Mesodermal cell (in vitro differentiated cells): ENCODE measurements around the gene DRC7.
"Not testable (repeated sequence)": the region's sequence is repeated elsewhere in the genome, so short reads cannot be mapped to it uniquely, and the experiment has no call there.

ENCODE experiments used
- H3K27ac ChIP-seq: 2 replicates; pipeline ENCODE4 v1.7.0; 2013; ENCODE audit warnings: mild to moderate bottlenecking, low read depth, low read length, moderate library complexity; ENCODE audit not compliant: severe bottlenecking
- H3K36me3 ChIP-seq: 2 replicates; pipeline ENCODE4 v1.7.1; 2013; ENCODE audit warnings: mild to moderate bottlenecking, low read length, moderate library complexity; ENCODE audit not compliant: control insufficient read depth, insufficient read depth
- H3K4me1 ChIP-seq: one replicate; pipeline ENCODE4 v1.7.1; 2013; ENCODE audit warnings: mild to moderate bottlenecking, low read length; ENCODE audit not compliant: insufficient read depth, control insufficient read depth, poor library complexity, severe bottlenecking
- H3K4me3 ChIP-seq: 2 replicates; pipeline ENCODE4 v1.7.0; 2013; ENCODE audit warnings: low read length, control low read depth, mild to moderate bottlenecking; ENCODE audit not compliant: insufficient read depth, poor library complexity, severe bottlenecking; ENCODE audit errors: extremely low read depth
- H3K9me3 ChIP-seq: 2 replicates; pipeline ENCODE4 v1.7.1; 2013; ENCODE audit warnings: mild to moderate bottlenecking, low read length, moderate library complexity; ENCODE audit not compliant: control insufficient read depth
- WGBS, 2 experiments: methylation state at CpG; one replicate each; pipeline ENCODE4 v1.1.5; 2013; ENCODE audit warnings: missing lambda C conversion rate in 2 of 2; ENCODE audit not compliant: insufficient coverage in 2 of 2; 5-methylcytosine and 5-hydroxymethylcytosine counted together

The DRC7 gene

DNA sequence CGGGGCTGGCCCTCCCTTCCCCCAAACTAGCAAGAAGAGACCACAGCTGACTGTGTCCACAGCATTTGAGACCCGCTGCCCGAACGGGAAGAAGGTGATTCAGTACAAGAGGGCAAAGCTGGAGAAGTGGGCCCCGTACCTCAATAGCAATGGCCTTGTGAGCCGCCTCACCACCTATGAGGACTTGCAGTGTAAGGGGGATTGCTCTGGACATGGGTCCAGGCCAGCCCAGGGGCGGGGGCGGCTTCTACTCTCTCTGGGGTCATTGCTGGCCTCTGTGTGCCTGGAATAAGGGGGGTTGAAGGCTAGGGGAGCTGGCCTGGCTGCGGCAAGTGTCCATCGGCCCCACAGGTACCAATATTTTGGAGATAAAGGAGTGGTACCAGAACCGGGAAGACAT is 28.0 kb downstream of the DRC7 start:
- H3K9me3 ChIP-seq: no peaks in the 10 kb centered on the region
- 87% methylated on average over 9 to 10 of the region's 11 CpGs for WGBS, 2 experiments
- no peak overlapping the region for H3K27ac ChIP-seq
- no peaks in the 10 kb centered on the region for H3K36me3 ChIP-seq
- no peak overlapping the region for H3K4me3 ChIP-seq
- H3K4me1 ChIP-seq: no peaks in the 10 kb centered on the region

DNA sequence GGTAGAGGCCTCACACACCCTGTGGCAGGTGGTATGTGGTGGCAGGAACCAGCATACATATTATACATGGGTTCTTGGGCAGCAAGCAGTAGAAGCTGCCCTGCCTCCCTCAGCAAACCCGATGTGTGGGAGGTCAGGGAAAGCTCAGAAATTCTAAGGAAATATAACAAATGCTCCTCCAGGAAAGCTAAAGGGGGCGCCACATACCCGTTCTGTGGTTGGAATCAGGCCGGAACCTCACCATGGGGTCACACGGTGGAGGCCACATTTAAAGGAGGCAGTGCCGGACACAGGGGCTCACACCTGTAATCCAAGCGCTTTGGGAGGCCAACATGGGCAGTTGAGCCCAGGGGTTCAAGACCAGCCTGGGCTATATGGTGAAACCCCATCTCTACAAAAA is 28.6 kb downstream of the DRC7 start:
- Histone ChIP-seq H3K9me3 (no peaks in the 10 kb centered on the region), H3K27ac (no peak overlapping the region), H3K4me1 (no peaks in the 10 kb centered on the region), H3K4me3 (no peak overlapping the region), H3K36me3 (no peaks in the 10 kb centered on the region)
- 66 to 72% methylated on average over 6 to 7 of the region's 7 CpGs for WGBS, 2 experiments

DNA sequence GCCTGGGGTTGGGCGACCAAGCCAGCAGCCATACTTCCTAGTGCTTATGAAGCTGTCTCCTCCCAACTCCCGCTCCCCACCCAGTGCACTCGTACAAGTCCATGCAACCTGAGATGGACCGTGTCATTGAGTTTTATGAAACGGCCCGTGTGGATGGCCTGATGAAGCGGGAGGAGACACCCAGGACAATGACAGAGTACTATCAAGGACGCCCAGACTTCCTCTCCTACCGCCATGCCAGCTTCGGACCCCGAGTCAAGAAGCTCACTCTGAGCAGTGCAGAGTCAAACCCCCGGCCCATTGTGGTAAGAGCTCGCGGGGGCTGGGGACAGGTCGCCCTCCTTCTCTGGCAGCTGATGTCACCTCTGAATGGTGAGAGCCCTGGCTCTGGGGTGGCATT is 29.9 kb downstream of the DRC7 start:
- H3K9me3 ChIP-seq: no peaks in the 10 kb centered on the region
- WGBS, 2 experiments: 89 to 92% methylated on average over 13 to 14 of the region's 15 CpGs
- no peaks in the 10 kb centered on the region for H3K4me1 ChIP-seq
- no peak overlapping the region for H3K27ac ChIP-seq
- no peaks in the 10 kb centered on the region for H3K36me3 ChIP-seq
- no peak overlapping the region for H3K4me3 ChIP-seq

DNA sequence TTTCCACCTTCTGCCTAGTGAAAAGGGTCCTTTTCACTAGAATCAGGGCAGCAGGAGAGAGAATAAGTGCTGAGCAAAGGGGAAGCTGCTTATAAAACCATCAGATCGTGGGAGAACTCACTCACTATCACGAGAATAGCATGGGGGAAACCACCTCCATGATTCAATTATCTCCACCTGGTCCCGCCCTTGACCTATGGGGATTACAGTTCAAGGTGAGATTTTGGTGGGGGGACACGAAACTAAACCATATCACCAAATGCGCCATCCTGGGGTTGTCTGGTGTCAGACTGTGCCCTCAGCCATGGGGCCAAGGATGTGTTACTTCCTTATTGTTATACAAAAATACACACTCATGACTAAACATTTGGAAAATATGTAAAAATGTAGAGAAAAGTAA is 30.5 kb downstream of the DRC7 start:
- Histone ChIP-seq H3K36me3 (no peaks in the 10 kb centered on the region), H3K4me3 (no peak overlapping the region), H3K9me3 (no peaks in the 10 kb centered on the region), H3K4me1 (no peaks in the 10 kb centered on the region), H3K27ac (no peak overlapping the region)
- 100% methylated on average over 1 to 2 of the region's 5 CpGs for WGBS, 2 experiments

DNA sequence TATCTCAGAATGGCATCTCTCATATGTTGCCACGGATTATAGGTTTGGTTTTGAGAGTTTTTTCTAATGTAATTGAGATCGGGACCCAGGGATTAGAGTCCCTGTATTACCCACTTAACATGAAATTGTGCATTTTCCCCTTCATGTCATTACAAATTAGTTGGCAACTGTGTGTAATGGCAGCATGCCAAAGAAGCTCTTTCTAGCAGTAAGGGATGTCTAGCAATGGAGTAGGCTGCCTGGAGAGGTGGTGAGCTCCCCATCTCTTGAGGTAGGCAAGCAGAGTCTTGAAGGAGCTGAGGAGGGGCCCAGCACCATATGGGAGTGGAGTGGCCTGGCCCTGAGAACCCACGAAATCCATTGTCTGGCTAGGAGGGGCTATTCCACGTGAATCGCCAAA is 30.9 kb downstream of the DRC7 start:
- no peaks in the 10 kb centered on the region for H3K4me1 ChIP-seq
- WGBS, 2 experiments: 82 to 95% methylated on average over 3 to 4 of the region's 5 CpGs
- no peaks in the 10 kb centered on the region for H3K9me3 ChIP-seq
- no peak overlapping the region for H3K27ac ChIP-seq
- H3K4me3 ChIP-seq: no peak overlapping the region
- no peaks in the 10 kb centered on the region for H3K36me3 ChIP-seq

DNA sequence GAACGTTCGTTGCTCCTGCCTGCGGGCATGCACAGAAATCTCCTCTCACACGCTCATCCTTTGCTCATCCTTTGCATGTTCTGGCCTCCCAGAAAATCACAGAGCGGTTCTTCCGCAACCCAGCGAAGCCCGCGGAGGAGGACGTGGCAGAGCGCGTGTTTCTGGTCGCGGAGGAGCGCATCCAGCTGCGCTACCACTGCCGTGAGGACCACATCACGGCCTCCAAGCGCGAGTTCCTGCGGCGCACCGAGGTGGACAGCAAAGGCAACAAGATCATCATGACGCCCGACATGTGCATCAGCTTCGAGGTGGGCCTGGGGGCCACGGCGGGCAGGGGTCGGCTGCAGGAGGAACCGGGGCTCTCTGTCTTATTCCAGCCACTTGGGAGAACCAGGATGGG is 31.4 kb downstream of the DRC7 start:
- 92 to 95% methylated on average over 30 of the region's 30 CpGs for WGBS, 2 experiments
- H3K27ac ChIP-seq: no peak overlapping the region

DNA sequence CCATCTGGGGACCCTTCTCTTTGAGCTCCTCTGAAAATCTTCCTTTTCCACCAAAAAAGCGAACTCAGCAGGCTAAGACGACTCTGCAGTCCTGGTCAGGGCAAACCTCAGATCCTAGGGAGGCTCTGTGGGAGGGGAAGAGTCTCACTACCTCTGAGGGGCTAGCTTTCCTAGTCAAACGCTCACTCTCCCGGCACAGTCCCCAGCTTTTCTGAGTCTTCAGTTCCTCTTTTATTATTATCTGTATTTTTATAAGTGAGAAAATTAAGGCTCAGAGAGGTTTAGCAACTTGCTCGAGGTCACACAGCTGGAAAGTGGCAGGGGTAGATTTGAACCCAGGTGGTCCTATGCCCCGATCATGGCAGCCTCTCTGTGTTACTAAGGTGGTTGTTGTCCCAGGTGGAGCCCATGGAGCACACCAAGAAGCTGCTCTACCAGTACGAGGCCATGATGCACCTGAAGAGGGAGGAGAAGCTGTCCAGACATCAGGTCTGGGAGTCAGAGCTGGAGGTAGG is 31.9 kb downstream of the DRC7 start:
- H3K4me1 ChIP-seq: peaks cover 4% of the 10 kb centered on the region
- no peak overlapping the region for H3K4me3 ChIP-seq
- H3K36me3 ChIP-seq: no peaks in the 10 kb centered on the region
- WGBS, 2 experiments: 87 to 91% methylated on average over 3 to 4 of the region's 7 CpGs
- H3K27ac ChIP-seq: no peak overlapping the region
- no peaks in the 10 kb centered on the region for H3K9me3 ChIP-seq

More for the DNA sequence above, 31.4 kb downstream of the DRC7 start:
- Histone ChIP-seq H3K36me3 (no peaks in the 10 kb centered on the region), H3K9me3 (no peaks in the 10 kb centered on the region), H3K4me1 (peaks cover 2% of the 10 kb centered on the region), H3K4me3 (no peak overlapping the region)

DNA sequence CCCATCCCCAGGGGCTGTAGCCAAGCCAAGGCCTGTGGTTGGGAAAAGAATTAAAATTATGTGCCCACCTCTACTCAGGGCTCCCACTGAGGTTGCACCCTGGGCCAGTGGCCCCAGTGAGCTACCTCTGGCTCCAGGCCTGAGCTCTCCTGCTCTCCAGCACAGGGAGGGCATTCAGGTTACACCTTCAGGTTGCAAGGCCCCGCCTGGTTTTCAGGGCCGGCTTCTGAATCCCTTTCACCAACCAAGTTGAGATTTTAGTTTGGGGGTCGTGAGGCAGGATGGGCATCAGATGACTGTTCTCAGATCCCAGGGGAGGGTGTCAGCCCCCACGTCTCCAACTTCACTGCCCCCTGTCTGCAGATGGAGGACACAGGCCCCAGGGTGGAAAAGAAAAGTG is 33.0 kb downstream of the DRC7 start:
- Histone ChIP-seq H3K9me3 (no peaks in the 10 kb centered on the region), H3K4me3 (no peak overlapping the region)
- 60% methylated on average over 1 of the region's 4 CpGs; no CpG with 5 or more reads in 1 of the 2 experiments for WGBS, 2 experiments

DNA sequence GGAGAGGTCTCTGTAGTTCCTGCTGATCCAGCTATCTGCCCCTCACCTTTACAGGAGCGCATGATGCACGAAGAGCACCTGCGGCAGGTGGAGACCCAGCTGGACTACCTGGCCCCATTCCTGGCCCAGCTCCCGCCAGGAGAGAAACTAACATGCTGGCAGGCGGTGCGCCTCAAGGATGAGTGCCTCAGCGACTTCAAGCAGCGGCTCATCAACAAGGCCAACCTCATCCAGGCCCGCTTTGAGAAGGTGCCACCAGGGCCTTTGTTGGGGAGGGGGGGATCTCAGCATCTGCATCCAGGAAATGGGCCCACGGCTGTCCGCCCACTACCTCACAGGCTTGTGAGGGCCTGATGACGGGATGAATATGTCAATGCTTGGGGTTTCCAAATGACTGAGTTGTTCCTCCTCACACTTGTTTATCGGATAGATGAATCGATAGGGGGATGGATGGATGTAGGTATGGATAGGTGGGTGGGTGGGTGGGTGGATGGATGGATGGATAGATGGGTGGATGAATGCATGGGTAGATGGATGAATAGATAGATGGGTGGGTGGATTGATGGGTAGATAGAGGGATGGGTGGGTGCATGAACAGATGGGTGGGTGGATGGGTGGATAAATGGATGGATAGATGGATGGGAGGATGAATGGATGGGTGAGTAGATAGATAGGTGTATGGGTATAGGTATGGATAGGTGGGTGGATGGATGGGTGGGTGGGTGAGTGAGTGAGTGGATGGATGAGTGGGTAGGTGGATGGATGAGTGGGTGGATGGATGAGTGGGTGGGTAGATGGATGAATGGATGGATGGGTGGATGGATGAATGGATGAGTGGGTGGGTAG is 34.0 kb downstream of the DRC7 start:
- H3K4me3 ChIP-seq: no peak overlapping the region
- WGBS, 2 experiments: 90 to 94% methylated on average over 11 of the region's 14 CpGs
- no peak overlapping the region for H3K27ac ChIP-seq
- peaks cover 4% of the 10 kb centered on the region for H3K4me1 ChIP-seq
- no peaks in the 10 kb centered on the region for H3K36me3 ChIP-seq
- peaks cover 5% of the 10 kb centered on the region for H3K9me3 ChIP-seq

More for the DNA sequence above, 33.0 kb downstream of the DRC7 start:
- H3K36me3 ChIP-seq: no peaks in the 10 kb centered on the region
- H3K4me1 ChIP-seq: peaks cover 4% of the 10 kb centered on the region
- H3K27ac ChIP-seq: no peak overlapping the region

DNA sequence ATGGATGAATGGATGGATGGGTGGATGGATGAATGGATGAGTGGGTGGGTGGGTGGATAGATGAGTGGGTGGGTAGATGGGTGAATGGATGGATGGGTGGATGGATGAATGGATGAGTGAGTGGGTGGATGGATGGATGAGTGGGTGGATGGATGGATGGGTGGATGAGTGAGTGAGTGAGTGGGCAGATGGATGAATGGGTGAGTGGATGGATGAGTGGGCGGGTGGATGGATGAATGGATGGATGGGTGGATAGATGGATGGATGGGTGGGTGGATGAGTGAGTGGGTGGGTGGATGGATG is 34.5 kb downstream of the DRC7 start:
- no peak overlapping the region for H3K27ac ChIP-seq
- peaks cover 6% of the 10 kb centered on the region for H3K9me3 ChIP-seq
- 80 to 83% methylated on average over 1 of the region's 1 CpG for WGBS, 2 experiments
- H3K4me1 ChIP-seq: peaks cover 4% of the 10 kb centered on the region
- H3K36me3 ChIP-seq: peaks cover 2% of the 10 kb centered on the region
- no peak overlapping the region for H3K4me3 ChIP-seq

DNA sequence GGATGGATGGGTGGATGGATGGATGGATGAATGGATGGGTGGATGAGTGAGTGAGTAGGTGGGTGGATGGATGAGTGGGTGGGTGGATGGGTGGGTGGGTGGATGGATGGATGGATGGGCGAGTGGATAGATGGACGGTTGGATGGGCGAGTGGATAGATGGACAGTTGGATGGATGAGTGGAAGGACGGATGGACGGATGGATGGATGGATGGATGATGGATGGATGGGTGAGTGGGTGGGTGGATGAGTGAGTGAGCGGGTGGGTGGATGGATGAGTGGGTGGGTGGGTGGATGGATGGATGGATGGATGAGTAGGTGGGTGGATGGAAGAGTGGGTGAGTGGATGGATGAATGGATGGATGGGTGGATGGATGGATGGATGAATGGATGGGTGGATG is 35.2 kb downstream of the DRC7 start:
- H3K27ac ChIP-seq, H3K9me3 ChIP-seq, H3K4me1 ChIP-seq, H3K36me3 ChIP-seq, H3K4me3 ChIP-seq: not testable (repeated sequence)
- WGBS, 2 experiments: 83 to 93% methylated on average over 4 to 6 of the region's 6 CpGs
